Measurements from ENCODE around the gene NOC4L.

DNA sequence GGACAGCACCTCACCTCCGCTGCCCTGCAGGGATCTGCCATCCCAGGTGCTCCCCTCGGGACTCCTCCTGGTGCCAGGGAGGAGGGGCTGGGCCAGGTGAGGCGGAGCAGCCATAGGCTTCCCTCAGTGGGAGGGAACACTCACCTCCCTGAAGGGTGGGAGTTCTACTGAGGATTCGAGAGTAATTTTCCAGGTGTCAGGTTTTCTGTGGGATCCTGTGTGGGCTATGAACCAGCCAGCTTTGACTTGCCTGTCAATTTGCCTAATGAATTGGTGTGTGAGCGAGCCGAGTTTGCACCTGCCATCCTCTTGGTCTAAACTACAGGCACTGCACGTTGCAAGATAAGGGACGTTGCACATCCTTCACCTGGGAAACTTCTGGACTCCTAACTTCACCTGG is 50.3 kb downstream of the NOC4L start:
- TF ChIP-seq, protein P1, sequence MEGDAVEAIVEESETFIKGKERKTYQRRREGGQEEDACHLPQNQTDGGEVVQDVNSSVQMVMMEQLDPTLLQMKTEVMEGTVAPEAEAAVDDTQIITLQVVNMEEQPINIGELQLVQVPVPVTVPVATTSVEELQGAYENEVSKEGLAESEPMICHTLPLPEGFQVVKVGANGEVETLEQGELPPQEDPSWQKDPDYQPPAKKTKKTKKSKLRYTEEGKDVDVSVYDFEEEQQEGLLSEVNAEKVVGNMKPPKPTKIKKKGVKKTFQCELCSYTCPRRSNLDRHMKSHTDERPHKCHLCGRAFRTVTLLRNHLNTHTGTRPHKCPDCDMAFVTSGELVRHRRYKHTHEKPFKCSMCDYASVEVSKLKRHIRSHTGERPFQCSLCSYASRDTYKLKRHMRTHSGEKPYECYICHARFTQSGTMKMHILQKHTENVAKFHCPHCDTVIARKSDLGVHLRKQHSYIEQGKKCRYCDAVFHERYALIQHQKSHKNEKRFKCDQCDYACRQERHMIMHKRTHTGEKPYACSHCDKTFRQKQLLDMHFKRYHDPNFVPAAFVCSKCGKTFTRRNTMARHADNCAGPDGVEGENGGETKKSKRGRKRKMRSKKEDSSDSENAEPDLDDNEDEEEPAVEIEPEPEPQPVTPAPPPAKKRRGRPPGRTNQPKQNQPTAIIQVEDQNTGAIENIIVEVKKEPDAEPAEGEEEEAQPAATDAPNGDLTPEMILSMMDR (IDR thresholded peaks at IDR 0.05): no peak
- TF ChIP-seq POLR2A (IDR thresholded peaks at IDR 0.05): no peak
